A549 treated with dexamethasone at 1 μM for 4 hours (cell line): Measurements from ENCODE around the gene CERS3. TPM values are rescaled to one million over a fixed set of nuclear protein-coding genes. Genes with fewer than 3 reads are reported as not detected.

Experiments
- total RNA-seq: library from RNA; stranded (reverse); fragments of 200-300 nt; extraction: Qiagen RNA extraction; gene quantifications from 5 replicates; pipeline ENCODE4 v1.2.3, GENCODE V29; 2022

CERS3 gene
- total RNA-seq, result not detected in 5 replicates

DNA sequence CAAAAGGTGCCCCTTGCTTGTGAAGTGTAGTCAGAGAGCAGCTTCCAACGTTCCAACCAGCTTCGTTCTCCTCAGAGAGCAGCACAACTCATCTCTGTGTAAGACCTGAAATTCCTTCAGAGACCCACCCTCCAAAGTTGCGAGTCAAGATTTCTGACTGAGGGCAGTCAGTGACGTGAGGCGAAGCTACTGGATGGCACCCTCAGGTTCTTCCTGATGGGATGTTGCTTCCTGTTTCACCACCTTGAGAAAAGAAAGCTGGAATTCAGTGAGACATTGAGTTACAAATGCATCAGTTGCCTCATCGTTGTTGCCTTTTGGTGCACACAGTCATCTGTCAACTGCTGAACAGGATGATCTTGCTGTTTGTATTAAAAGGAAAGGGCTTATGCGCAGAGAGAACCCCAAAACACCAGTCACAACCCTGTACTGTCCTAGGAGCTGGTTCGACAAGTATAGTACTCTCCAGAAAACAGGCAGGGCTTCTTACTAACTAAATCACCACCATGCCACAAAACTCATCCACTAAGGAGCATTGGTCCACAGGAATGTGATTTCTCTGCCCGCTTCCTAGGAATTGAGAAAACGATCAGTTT lies at the start of gene CERS3:
CERS3 (minus strand) TSS at position 118 of the 596 bp plus-strand sequence. CDS start 27,101 bp downstream, outside the sequence.

Other genes starting within 250 kb of the CERS3 start
- gene ADAMTS17, start 187.0 kb downstream of the CERS3 start, total RNA-seq, result 0.08 to 0.30 TPM (median 0.13 TPM) in 4 of 5 replicates, not detected in the other
- gene LINS1, start 73.2 kb upstream of the CERS3 start, total RNA-seq, result 9.2 to 13.0 TPM (median 10.8 TPM) in 5 replicates
- 8.9 to 14.2 TPM (median 11.9 TPM) in 5 replicates for gene ASB7, start 73.6 kb upstream of the CERS3 start, total RNA-seq